ENCODE results near the gene HBM.
"Not testable (repeated sequence)": the region's sequence is repeated elsewhere in the genome, so short reads cannot be mapped to it uniquely, and the experiment has no call there.

The HBM gene

DNA sequence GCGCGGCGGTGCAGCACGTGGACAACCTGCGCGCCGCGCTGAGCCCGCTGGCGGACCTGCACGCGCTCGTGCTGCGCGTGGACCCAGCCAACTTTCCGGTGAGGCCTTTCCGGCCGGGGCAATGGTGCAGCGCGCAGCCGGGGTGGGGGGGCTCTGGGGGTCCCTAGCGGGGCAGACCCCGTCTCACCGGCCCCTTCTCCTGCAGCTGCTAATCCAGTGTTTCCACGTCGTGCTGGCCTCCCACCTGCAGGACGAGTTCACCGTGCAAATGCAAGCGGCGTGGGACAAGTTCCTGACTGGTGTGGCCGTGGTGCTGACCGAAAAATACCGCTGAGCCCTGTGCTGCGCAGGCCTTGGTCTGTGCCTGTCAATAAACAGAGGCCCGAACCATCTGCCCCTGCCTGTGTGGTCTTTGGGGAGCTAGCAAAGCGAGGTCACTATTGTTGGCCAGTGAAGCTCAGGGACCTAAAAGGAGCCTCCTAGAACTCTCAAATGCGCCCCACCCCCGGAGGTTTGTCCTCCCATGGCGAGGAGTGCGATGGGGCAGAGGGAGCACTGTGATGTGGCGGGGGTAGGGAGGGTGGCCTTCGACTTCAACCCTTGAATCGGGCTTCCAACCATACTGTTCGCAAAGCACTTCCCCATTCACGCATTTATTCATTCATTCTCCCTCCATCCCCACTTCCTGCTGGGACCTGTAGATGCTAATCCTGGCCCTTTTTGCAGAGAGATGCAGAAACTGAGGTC is 770 bp downstream of the HBM start:
- no peak overlapping the region for H3K4me3 ChIP-seq (ENCODE audit: low read depth, low read length)
- DNase-seq (ENCODE audit: low read depth), result no peak

GRCh38 chr16:167122-167690 is 1.4 kb downstream of the HBM start:
- no peak overlapping the region for H3K4me3 ChIP-seq (ENCODE audit: low read depth, low read length)
- no peak for DNase-seq (ENCODE audit: low read depth)

GRCh38 chr16:168424-168823 is 2.6 kb downstream of the HBM start:
- DNase-seq (ENCODE audit: low read depth), result no peak
- H3K4me3 ChIP-seq (ENCODE audit: low read depth, low read length), result no peak overlapping the region

GRCh38 chr16:169014-169413 is 3.2 kb downstream of the HBM start:
- DNase-seq (ENCODE audit: low read depth), result no peak
- no peak overlapping the region for H3K4me3 ChIP-seq (ENCODE audit: low read depth, low read length)

GRCh38 chr16:170088-170507 is 4.3 kb downstream of the HBM start:
- not testable (repeated sequence) for DNase-seq (ENCODE audit: low read depth); H3K4me3 ChIP-seq (ENCODE audit: low read depth, low read length)

- H3K4me3 ChIP-seq (ENCODE audit: low read depth, low read length), result no peak overlapping the region
- no peak for DNase-seq (ENCODE audit: low read depth)
These were observed 5.0 kb downstream of the HBM start for GRCh38 chr16:170788-171187.

DNA sequence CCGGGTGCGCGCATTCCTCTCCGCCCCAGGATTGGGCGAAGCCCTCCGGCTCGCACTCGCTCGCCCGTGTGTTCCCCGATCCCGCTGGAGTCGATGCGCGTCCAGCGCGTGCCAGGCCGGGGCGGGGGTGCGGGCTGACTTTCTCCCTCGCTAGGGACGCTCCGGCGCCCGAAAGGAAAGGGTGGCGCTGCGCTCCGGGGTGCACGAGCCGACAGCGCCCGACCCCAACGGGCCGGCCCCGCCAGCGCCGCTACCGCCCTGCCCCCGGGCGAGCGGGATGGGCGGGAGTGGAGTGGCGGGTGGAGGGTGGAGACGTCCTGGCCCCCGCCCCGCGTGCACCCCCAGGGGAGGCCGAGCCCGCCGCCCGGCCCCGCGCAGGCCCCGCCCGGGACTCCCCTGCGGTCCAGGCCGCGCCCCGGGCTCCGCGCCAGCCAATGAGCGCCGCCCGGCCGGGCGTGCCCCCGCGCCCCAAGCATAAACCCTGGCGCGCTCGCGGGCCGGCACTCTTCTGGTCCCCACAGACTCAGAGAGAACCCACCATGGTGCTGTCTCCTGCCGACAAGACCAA is 6.7 kb downstream of the HBM start, which contains the start of gene HBA2:
TSS of gene HBA2 (plus strand) at position 503 of the 568 bp plus-strand sequence. CDS start at position 540, 37 bp downstream.
- H3K4me3 ChIP-seq (ENCODE audit: low read depth, low read length); DNase-seq (ENCODE audit: low read depth): not testable (repeated sequence)

DNA sequence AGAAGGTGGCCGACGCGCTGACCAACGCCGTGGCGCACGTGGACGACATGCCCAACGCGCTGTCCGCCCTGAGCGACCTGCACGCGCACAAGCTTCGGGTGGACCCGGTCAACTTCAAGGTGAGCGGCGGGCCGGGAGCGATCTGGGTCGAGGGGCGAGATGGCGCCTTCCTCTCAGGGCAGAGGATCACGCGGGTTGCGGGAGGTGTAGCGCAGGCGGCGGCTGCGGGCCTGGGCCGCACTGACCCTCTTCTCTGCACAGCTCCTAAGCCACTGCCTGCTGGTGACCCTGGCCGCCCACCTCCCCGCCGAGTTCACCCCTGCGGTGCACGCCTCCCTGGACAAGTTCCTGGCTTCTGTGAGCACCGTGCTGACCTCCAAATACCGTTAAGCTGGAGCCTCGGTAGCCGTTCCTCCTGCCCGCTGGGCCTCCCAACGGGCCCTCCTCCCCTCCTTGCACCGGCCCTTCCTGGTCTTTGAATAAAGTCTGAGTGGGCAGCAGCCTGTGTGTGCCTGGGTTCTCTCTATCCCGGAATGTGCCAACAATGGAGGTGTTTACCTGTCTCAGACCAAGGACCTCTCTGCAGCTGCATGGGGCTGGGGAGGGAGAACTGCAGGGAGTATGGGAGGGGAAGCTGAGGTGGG is 7.6 kb downstream of the HBM start:
- not testable (repeated sequence) for DNase-seq (ENCODE audit: low read depth); H3K4me3 ChIP-seq (ENCODE audit: low read depth, low read length)

DNA sequence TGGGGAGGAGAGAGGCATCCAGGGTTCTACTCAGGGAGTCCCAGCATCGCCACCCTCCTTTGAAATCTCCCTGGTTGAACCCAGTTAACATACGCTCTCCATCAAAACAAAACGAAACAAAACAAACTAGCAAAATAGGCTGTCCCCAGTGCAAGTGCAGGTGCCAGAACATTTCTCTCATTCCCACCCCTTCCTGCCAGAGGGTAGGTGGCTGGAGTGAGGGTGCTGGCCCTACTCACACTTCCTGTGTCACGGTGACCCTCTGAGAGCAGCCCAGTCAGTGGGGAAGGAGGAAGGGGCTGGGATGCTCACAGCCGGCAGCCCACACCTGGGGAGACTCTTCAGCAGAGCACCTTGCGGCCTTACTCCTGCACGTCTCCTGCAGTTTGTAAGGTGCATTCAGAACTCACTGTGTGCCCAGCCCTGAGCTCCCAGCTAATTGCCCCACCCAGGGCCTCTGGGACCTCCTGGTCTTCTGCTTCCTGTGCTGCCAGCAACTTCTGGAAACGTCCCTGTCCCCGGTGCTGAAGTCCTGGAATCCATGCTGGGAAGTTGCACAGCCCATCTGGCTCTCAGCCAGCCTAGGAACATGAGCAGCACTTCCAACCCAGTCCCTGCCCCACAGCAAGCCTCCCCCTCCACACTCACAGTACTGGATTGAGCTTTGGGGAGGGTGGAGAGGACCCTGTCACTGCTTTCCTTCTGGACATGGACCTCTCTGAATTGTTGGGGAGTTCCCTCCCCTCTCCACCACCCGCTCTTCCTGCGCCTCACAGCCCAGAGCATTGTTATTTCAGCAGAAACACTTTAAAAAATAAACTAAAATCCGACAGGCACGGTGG is 8.4 kb downstream of the HBM start:
- not testable (repeated sequence) for H3K4me3 ChIP-seq (ENCODE audit: low read depth, low read length); DNase-seq (ENCODE audit: low read depth)

- no peak overlapping the region for H3K4me3 ChIP-seq (ENCODE audit: low read depth, low read length)
- DNase-seq (ENCODE audit: low read depth), result no peak
These were observed 9.5 kb downstream of the HBM start for GRCh38 chr16:175011-175949.

DNA sequence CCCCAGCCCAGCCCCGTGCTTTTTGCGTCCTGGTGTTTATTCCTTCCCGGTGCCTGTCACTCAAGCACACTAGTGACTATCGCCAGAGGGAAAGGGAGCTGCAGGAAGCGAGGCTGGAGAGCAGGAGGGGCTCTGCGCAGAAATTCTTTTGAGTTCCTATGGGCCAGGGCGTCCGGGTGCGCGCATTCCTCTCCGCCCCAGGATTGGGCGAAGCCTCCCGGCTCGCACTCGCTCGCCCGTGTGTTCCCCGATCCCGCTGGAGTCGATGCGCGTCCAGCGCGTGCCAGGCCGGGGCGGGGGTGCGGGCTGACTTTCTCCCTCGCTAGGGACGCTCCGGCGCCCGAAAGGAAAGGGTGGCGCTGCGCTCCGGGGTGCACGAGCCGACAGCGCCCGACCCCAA is 10.2 kb downstream of the HBM start:
- not testable (repeated sequence) for H3K4me3 ChIP-seq (ENCODE audit: low read depth, low read length); DNase-seq (ENCODE audit: low read depth)

DNA sequence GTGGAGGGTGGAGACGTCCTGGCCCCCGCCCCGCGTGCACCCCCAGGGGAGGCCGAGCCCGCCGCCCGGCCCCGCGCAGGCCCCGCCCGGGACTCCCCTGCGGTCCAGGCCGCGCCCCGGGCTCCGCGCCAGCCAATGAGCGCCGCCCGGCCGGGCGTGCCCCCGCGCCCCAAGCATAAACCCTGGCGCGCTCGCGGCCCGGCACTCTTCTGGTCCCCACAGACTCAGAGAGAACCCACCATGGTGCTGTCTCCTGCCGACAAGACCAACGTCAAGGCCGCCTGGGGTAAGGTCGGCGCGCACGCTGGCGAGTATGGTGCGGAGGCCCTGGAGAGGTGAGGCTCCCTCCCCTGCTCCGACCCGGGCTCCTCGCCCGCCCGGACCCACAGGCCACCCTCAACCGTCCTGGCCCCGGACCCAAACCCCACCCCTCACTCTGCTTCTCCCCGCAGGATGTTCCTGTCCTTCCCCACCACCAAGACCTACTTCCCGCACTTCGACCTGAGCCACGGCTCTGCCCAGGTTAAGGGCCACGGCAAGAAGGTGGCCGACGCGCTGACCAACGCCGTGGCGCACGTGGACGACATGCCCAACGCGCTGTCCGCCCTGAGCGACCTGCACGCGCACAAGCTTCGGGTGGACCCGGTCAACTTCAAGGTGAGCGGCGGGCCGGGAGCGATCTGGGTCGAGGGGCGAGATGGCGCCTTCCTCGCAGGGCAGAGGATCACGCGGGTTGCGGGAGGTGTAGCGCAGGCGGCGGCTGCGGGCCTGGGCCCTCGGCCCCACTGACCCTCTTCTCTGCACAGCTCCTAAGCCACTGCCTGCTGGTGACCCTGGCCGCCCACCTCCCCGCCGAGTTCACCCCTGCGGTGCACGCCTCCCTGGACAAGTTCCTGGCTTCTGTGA is 11.0 kb downstream of the HBM start, which contains the start of gene HBA1:
TSS of gene HBA1 (plus strand) at position 204 of the 906 bp plus-strand sequence. CDS start at position 241, 37 bp downstream.
- not testable (repeated sequence) for DNase-seq (ENCODE audit: low read depth); H3K4me3 ChIP-seq (ENCODE audit: low read depth, low read length)

DNA sequence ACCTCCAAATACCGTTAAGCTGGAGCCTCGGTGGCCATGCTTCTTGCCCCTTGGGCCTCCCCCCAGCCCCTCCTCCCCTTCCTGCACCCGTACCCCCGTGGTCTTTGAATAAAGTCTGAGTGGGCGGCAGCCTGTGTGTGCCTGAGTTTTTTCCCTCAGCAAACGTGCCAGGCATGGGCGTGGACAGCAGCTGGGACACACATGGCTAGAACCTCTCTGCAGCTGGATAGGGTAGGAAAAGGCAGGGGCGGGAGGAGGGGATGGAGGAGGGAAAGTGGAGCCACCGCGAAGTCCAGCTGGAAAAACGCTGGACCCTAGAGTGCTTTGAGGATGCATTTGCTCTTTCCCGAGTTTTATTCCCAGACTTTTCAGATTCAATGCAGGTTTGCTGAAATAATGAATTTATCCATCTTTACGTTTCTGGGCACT is 11.6 kb downstream of the HBM start:
- no peak overlapping the region for H3K4me3 ChIP-seq (ENCODE audit: low read depth, low read length)
- DNase-seq (ENCODE audit: low read depth), result no peak

GRCh38 chr16:177981-178667 is 12.3 kb downstream of the HBM start:
- no peak for DNase-seq (ENCODE audit: low read depth)
- no peak overlapping the region for H3K4me3 ChIP-seq (ENCODE audit: low read depth, low read length)

- no peak for DNase-seq (ENCODE audit: low read depth)
- no peak overlapping the region for H3K4me3 ChIP-seq (ENCODE audit: low read depth, low read length)
These were observed 12.9 kb downstream of the HBM start for GRCh38 chr16:178668-179015.

DNA sequence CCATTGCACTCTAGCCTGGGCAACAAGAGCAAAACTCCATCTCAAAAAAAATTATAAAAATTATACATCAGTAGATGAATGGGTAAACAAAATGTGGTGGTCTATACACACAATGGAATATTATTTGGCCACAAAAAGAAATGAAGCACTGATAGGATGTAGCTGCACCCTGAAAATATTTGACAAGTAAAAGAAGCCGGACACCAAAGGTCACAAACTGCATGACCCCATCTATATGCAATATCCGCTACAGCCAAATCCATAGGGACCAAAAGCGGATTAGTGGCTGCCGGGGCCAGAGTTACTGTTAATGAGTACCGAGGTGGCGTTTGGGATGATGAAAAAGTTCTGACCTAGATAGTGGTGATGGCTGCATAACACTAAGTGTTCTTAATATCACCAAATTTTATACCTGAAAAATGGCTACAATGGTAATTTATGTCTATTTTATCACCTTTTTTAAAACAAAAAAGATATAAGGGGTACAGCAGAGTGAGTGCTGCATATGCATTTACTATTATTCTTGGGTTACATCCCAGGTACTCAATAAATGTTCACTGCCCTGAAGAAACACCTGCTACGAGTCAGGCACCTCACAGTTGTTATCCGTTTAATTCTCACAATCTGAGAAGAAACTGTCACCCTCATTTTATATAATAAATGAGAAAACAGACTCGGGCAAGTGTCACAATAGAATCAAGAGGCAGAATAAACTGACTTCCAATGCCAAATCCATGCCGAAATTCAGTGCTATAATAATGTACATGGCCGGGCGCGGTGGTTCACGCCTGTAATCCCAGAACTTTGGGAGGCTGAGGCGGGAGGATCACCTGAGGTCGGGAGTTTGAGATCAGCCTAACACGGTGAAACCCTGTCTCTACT is 13.7 kb downstream of the HBM start:
- H3K4me3 ChIP-seq (ENCODE audit: low read depth, low read length), result no peak overlapping the region
- no peak for DNase-seq (ENCODE audit: low read depth)

Measured in skeletal muscle cell (primary cell).